Caco-2 (cell line): Measurements from ENCODE around the gene NBAS. TPM values are rescaled to one million over a fixed set of nuclear protein-coding genes. Genes with fewer than 3 reads are reported as not detected.

Experiments used
- BruUV-seq: library from RNA; stranded (reverse); fragments of 400-500 nt; replicated peaks from 2 replicates; lab custom pipeline; 2021; lab: Mats Ljungman, UMichigan
- CTCF ChIA-PET: fragments of 300-600 bp; sonication (Branson Sonifier 250); formaldehyde crosslinking; loops from one replicate; lab custom pipeline; 2022; ENCODE audit warnings: antibody characterized with exemption; lab: Charles Lee
- POLR2A ChIA-PET: fragments of 300-600 bp; sonication (Branson Sonifier 250); formaldehyde crosslinking; loops from one replicate; lab custom pipeline; 2022; ENCODE audit warnings: antibody characterized with exemption; lab: Charles Lee
- DNase-seq, 2 experiments: peaks; one replicate each; pipeline versions ENCODE4 v3.0.0 to v3.0.0-alpha.2; 2020 to 2022
- H3K27me3 ChIP-seq: replicated peaks from 2 replicates; pipeline ENCODE4 v1.6.0; 2011; ENCODE audit warnings: low read length; ENCODE audit not compliant: control insufficient read depth, insufficient read depth
- H3K36me3 ChIP-seq: 2 replicates; pipeline ENCODE4 v1.5.1; 2011; ENCODE audit warnings: low read length; ENCODE audit not compliant: control insufficient read depth, insufficient read depth
- H3K4me1 ChIP-seq: fragments of 250-450 bp; sonication (Bioruptor Pico); 2 replicates; pipeline ENCODE4 v1.5.1; 2020; ENCODE audit warnings: mild to moderate bottlenecking
- H3K4me3 ChIP-seq: 2 replicates; pipeline ENCODE4 v1.5.1; 2011; ENCODE audit warnings: low read depth, mild to moderate bottlenecking, control low read depth, low read length
- H3K9me3 ChIP-seq: fragments of 250-450 bp; sonication (Bioruptor Pico); 2 replicates; pipeline ENCODE4 v1.5.1; 2020; ENCODE audit warnings: mild to moderate bottlenecking, moderate library complexity
- H3K27ac Mint-ChIP-seq: one replicate; pipeline ENCODE4 v1.8.0; 2022; ENCODE audit warnings: mixed read lengths; ENCODE audit not compliant: unreplicated experiment
- H3K27me3 Mint-ChIP-seq: one replicate; pipeline ENCODE4 v1.8.0; 2022; ENCODE audit warnings: mixed read lengths; ENCODE audit not compliant: insufficient read depth, unreplicated experiment
- H3K36me3 Mint-ChIP-seq: one replicate; pipeline ENCODE4 v1.8.0; 2022; ENCODE audit warnings: mild to moderate bottlenecking, mixed read lengths; ENCODE audit not compliant: insufficient read depth, unreplicated experiment
- H3K4me1 Mint-ChIP-seq: one replicate; pipeline ENCODE4 v1.8.0; 2022; ENCODE audit warnings: low read depth, mixed read lengths; ENCODE audit not compliant: unreplicated experiment
- H3K4me3 Mint-ChIP-seq: one replicate; pipeline ENCODE4 v1.8.0; 2022; ENCODE audit warnings: mild to moderate bottlenecking, moderate library complexity, mixed read lengths; ENCODE audit not compliant: unreplicated experiment
- H3K9me3 Mint-ChIP-seq: one replicate; pipeline ENCODE4 v1.8.0; 2022; ENCODE audit warnings: mixed read lengths; ENCODE audit not compliant: unreplicated experiment
- CTCF ChIP-seq, 2 experiments: fragments of 200-600 bp in 1 of 2; IDR thresholded peaks; 1 replicate in 1 of 2; 2 replicates in 1 of 2; pipeline versions ENCODE4 v1.5.1 to v1.8.0; 2011 to 2022; ENCODE audit warnings: antibody characterized with exemption in 1 of 2, control low read depth in 1 of 2, inconsistent platforms in 1 of 2, low read depth in 1 of 2, low read length in 1 of 2, mild to moderate bottlenecking in 1 of 2, moderate library complexity in 1 of 2; ENCODE audit not compliant: insufficient read depth in 1 of 2, severe bottlenecking in 1 of 2, unreplicated experiment in 1 of 2
- intact Hi-C: fragments of 100-400 bp; cut with micrococcal nuclease; formaldehyde crosslinking; loops from one replicate; pipeline ENCODE4 v1.10.0; 2022; ENCODE audit not compliant: unreplicated experiment
- total RNA-seq: library from RNA; stranded (reverse); gene quantifications from 2 replicates; pipeline ENCODE4 v1.2.3, GENCODE V29; 2022

Gene NBAS
- total RNA-seq, 1 experiment from 2014 or later = 31.1 TPM

GRCh38 chr2:15181092-15181745, 379.9 kb downstream of the NBAS start:
- CTCF ChIA-PET = no interaction called here

GRCh38 chr2:15180379-15180778, 380.8 kb downstream of the NBAS start:
- no peak overlapping the region for H3K27ac Mint-ChIP-seq
- no peaks in the 10 kb centered on the region for H3K36me3 Mint-ChIP-seq
- Histone ChIP-seq H3K4me1 (no peaks in the 10 kb centered on the region; the same call in 1 of the 2 replicates), H3K36me3 (no peaks in the 10 kb centered on the region), H3K4me3 (no peak overlapping the region), H3K9me3 (no peaks in the 10 kb centered on the region), H3K27me3 (no peaks in the 10 kb centered on the region)
- BruUV-seq = no TSS peak
- intact Hi-C loops = no loop called here
- CTCF ChIA-PET = no interaction called here
- POLR2A ChIA-PET = no interaction called here
- no peak for TF ChIP-seq CTCF (IDR thresholded peaks at IDR 0.05; ENCODE audit: insufficient read depth in 1 of 2, low read depth in 1 of 2, low read length in 1 of 2, severe bottlenecking in 1 of 2, unreplicated experiment in 1 of 2)
- no peak for DNase-seq
- H3K27me3 Mint-ChIP-seq = no peaks in the 10 kb centered on the region
- H3K4me3 Mint-ChIP-seq = no peak overlapping the region
- no peaks in the 10 kb centered on the region for H3K9me3 Mint-ChIP-seq
- peaks cover 8% of the 10 kb centered on the region for H3K4me1 Mint-ChIP-seq

More at GRCh38 chr2:15181092-15181745, 379.9 kb downstream of the NBAS start:
- no peak overlapping the region for H3K4me3 Mint-ChIP-seq
- POLR2A ChIA-PET = no interaction called here
- TF ChIP-seq CTCF (IDR thresholded peaks at IDR 0.05; ENCODE audit: insufficient read depth in 1 of 2, low read depth in 1 of 2, low read length in 1 of 2, severe bottlenecking in 1 of 2, unreplicated experiment in 1 of 2) = no peak
- H3K4me1 Mint-ChIP-seq = peaks cover 8% of the 10 kb centered on the region
- Histone ChIP-seq H3K36me3 (no peaks in the 10 kb centered on the region), H3K9me3 (no peaks in the 10 kb centered on the region), H3K4me1 (no peaks in the 10 kb centered on the region; the same call in 1 of the 2 replicates), H3K27me3 (no peaks in the 10 kb centered on the region), H3K4me3 (no peak overlapping the region)
- no peak for DNase-seq
- no peaks in the 10 kb centered on the region for H3K36me3 Mint-ChIP-seq
- H3K9me3 Mint-ChIP-seq = no peaks in the 10 kb centered on the region
- H3K27ac Mint-ChIP-seq = no peak overlapping the region
- no peaks in the 10 kb centered on the region for H3K27me3 Mint-ChIP-seq
- intact Hi-C loops = no loop called here
- no TSS peak for BruUV-seq

GRCh38 chr2:15178946-15179345, 382.2 kb downstream of the NBAS start:
- ChIA-PET CTCF (no interaction called here), POLR2A (no interaction called here)
- H3K9me3 ChIP-seq = no peaks in the 10 kb centered on the region
- BruUV-seq = no TSS peak
- H3K36me3 ChIP-seq = no peaks in the 10 kb centered on the region
- Mint-ChIP-seq H3K4me3 (no peak overlapping the region), H3K4me1 (peaks cover 8% of the 10 kb centered on the region), H3K27me3 (no peaks in the 10 kb centered on the region), H3K9me3 (no peaks in the 10 kb centered on the region), H3K36me3 (no peaks in the 10 kb centered on the region), H3K27ac (no peak overlapping the region)
- DNase-seq = no peak
- H3K4me1 ChIP-seq = no peaks in the 10 kb centered on the region; the same call in 1 of the 2 replicates
- intact Hi-C loops = no loop called here
- no peak for TF ChIP-seq CTCF (IDR thresholded peaks at IDR 0.05; ENCODE audit: insufficient read depth in 1 of 2, low read depth in 1 of 2, low read length in 1 of 2, severe bottlenecking in 1 of 2, unreplicated experiment in 1 of 2)
- H3K27me3 ChIP-seq = no peaks in the 10 kb centered on the region
- H3K4me3 ChIP-seq = no peak overlapping the region
